ENCODE data around the gene HOXD10.

The HOXD10 gene

GRCh38 chr2:176107731-176108181 is 8.8 kb upstream of the HOXD10 start:
- no peak for DNase-seq (ENCODE audit: low spot score)

- DNase-seq (ENCODE audit: low spot score): no peak
These were observed 7.2 kb upstream of the HOXD10 start for GRCh38 chr2:176109192-176109901.

- no peak for DNase-seq (ENCODE audit: low spot score)
These were observed 6.6 kb upstream of the HOXD10 start for GRCh38 chr2:176109946-176110345.

GRCh38 chr2:176110415-176111308 is 5.9 kb upstream of the HOXD10 start:
- no peak for DNase-seq (ENCODE audit: low spot score)

GRCh38 chr2:176111309-176111663 is 5.3 kb upstream of the HOXD10 start:
- DNase-seq (ENCODE audit: low spot score): peak; percentile 60

- no peak for DNase-seq (ENCODE audit: low spot score)
These were observed 4.7 kb upstream of the HOXD10 start for GRCh38 chr2:176111846-176112374.

- no peak for DNase-seq (ENCODE audit: low spot score)
These were observed 3.9 kb upstream of the HOXD10 start for GRCh38 chr2:176112375-176113302.

- DNase-seq (ENCODE audit: low spot score): no peak
These were observed 2.3 kb upstream of the HOXD10 start for GRCh38 chr2:176114120-176114929.

- DNase-seq (ENCODE audit: low spot score): no peak
These were observed 1.5 kb upstream of the HOXD10 start for GRCh38 chr2:176114930-176115625.

- DNase-seq (ENCODE audit: low spot score): no peak
These were observed 714 bp downstream of the HOXD10 start for GRCh38 chr2:176117162-176117822.

GRCh38 chr2:176117823-176118371 is 1.3 kb downstream of the HOXD10 start:
- no peak for DNase-seq (ENCODE audit: low spot score)

GRCh38 chr2:176118601-176119339 is 2.2 kb downstream of the HOXD10 start:
- DNase-seq (ENCODE audit: low spot score): no peak

- DNase-seq (ENCODE audit: low spot score): no peak
These were observed 4.0 kb downstream of the HOXD10 start for GRCh38 chr2:176120364-176121189.

GRCh38 chr2:176121190-176122051 is 4.8 kb downstream of the HOXD10 start:
- no peak for DNase-seq (ENCODE audit: low spot score)

GRCh38 chr2:176122052-176122682 is 5.6 kb downstream of the HOXD10 start:
- DNase-seq (ENCODE audit: low spot score): peak; percentile 54

- peak; percentile 86 for DNase-seq (ENCODE audit: low spot score)
These were observed 6.3 kb downstream of the HOXD10 start, which contains the start of gene HOXD9 for GRCh38 chr2:176122683-176123410. Gene HOXD9, plus strand, starts transcription at chr2:176122719. Its CDS starts 50 bp downstream, at chr2:176122769.

Measured in AG08395 (cell line).